HepG2 (cell line): Measurements from ENCODE around the gene MEGF11. TPM values are rescaled to one million over a fixed set of nuclear protein-coding genes. Genes with fewer than 3 reads are reported as not detected.
"Not testable (repeated sequence)": the region's sequence is repeated elsewhere in the genome, so short reads cannot be mapped to it uniquely, and the experiment has no call there.

Experiments
- ATAC-seq: fragments of 200-7000 bp; cut with Tn5 transposase; 3 replicates; pipeline ENCODE4 v1.9.1; 2020; ENCODE audit warnings: mild to moderate bottlenecking, moderate library complexity
- BruUV-seq: library from RNA; stranded (reverse); fragments of 400-500 nt; replicated peaks from 2 replicates; lab custom pipeline; 2021; lab: Mats Ljungman, UMichigan
- CTCF ChIA-PET: fragments of 300-600 bp; formaldehyde crosslinking; extraction: SDS; loops from one replicate; lab custom pipeline; 2021; ENCODE audit warnings: low total read pairs, inconsistent platforms, low intra/inter-chr PET ratio; lab: Yijun Ruan, JAX
- POLR2A ChIA-PET: fragments of 350-600 bp; sonication (Branson Sonifier 250); formaldehyde crosslinking; loops from one replicate; lab custom pipeline; 2020; ENCODE audit warnings: antibody characterized with exemption, inconsistent platforms; lab: Yijun Ruan, JAX
- DNase-seq: peaks from one replicate; pipeline ENCODE4 v3.0.0-alpha.2; 2015; ENCODE audit warnings: low spot score
- FAIRE-seq: peaks from 3 replicates; lab custom pipeline; 2011; peaks lifted over from hg19 to GRCh38; lab: Jason Lieb, UNC
- H2AFZ ChIP-seq: one replicate; pipeline ENCODE4 v1.6.1; 2011; ENCODE audit warnings: low read length, inconsistent platforms
- H3K27ac ChIP-seq: fragments of 300-600 bp; 3 replicates; pipeline ENCODE4 v1.8.0; 2011; ENCODE audit warnings: mixed run types, mild to moderate bottlenecking, mixed read lengths, low read length, inconsistent platforms; ENCODE audit not compliant: insufficient read depth; ENCODE audit errors: extremely low read length
- H3K27me3 ChIP-seq, 2 experiments: fragments of 200-600 bp in 1 of 2; 2 replicates in 1 of 2; 3 replicates in 1 of 2; pipeline versions ENCODE4 v1.6.0 to v1.8.0; 2011; ENCODE audit warnings: low read length in 2 of 2, mild to moderate bottlenecking in 2 of 2, moderate library complexity in 2 of 2, inconsistent platforms in 1 of 2; ENCODE audit not compliant: insufficient read depth in 2 of 2, control insufficient read depth in 1 of 2
- H3K36me3 ChIP-seq, 2 experiments: fragments of 200-600 bp in 1 of 2; replicated peaks in 1 of 2; 2 replicates in 1 of 2; 3 replicates in 1 of 2; pipeline versions ENCODE4 v1.5.1 to v1.8.0; 2011; ENCODE audit warnings: low read length in 2 of 2, inconsistent platforms in 1 of 2; ENCODE audit not compliant: insufficient read depth in 2 of 2, control insufficient read depth in 1 of 2
- H3K4me1 ChIP-seq: 2 replicates; pipeline ENCODE4 v1.5.1; 2012; ENCODE audit warnings: low read length, inconsistent platforms; ENCODE audit not compliant: insufficient read depth
- H3K4me2 ChIP-seq: 2 replicates; pipeline ENCODE4 v1.6.0; 2011; ENCODE audit warnings: low read depth, low read length, inconsistent platforms
- H3K4me3 ChIP-seq, 3 experiments: fragments of 200-600 bp in 1 of 3; sonication (generic), shearing (Covaris generic) in 1 of 3; replicated peaks in 1 of 3; 2 replicates each; pipeline ENCODE4 v1.5.1; 2011 to 2016; ENCODE audit warnings: low read length in 3 of 3, inconsistent platforms in 2 of 3, low read depth in 2 of 3, mild to moderate bottlenecking in 2 of 3, control low read depth in 1 of 3, mixed read lengths in 1 of 3; ENCODE audit not compliant: insufficient read depth in 1 of 3
- H3K79me2 ChIP-seq: one replicate; pipeline ENCODE4 v1.6.1; 2011; ENCODE audit warnings: low read length, inconsistent platforms; ENCODE audit not compliant: insufficient read depth
- H3K9ac ChIP-seq: 2 replicates; pipeline ENCODE4 v1.6.0; 2011; ENCODE audit warnings: mild to moderate bottlenecking, low read depth, low read length, inconsistent platforms; ENCODE audit not compliant: insufficient read depth
- H3K9me3 ChIP-seq: 2 replicates; pipeline ENCODE4 v1.5.1; 2012; ENCODE audit warnings: mild to moderate bottlenecking, low read length
- H4K20me1 ChIP-seq: 2 replicates; pipeline ENCODE4 v1.6.0; 2011; ENCODE audit warnings: inconsistent platforms, mild to moderate bottlenecking, low read length, moderate library complexity; ENCODE audit not compliant: insufficient read depth
- NCOR1 ChIP-seq: fragments of 200-600 bp; sonication (generic); IDR thresholded peaks from 2 replicates; pipeline ENCODE4 v1.7.0; 2017; ENCODE audit warnings: antibody characterized with exemption, low read length, borderline replicate concordance
- ZNF263 ChIP-seq: sonication (generic); formaldehyde crosslinking; IDR thresholded peaks from 2 replicates; pipeline ENCODE4 v1.4.0; 2020; ENCODE audit warnings: missing genetic modification reagents
- WGBS: methylation state at CpG from one replicate; pipeline ENCODE4 v1.1.6; 2017; ENCODE audit warnings: low lambda C conversion rate; 5-methylcytosine and 5-hydroxymethylcytosine counted together
- in situ Hi-C: cut with HindIII; loops from 2 replicates; pipeline ENCODE4 v1.10.0; 2017; ENCODE audit warnings: low pct_unique_long_range_greater_than_20kb; ENCODE audit not compliant: extremely low pct_ligation_motif_present
- intact Hi-C: fragments of 100-400 bp; cut with micrococcal nuclease; formaldehyde crosslinking; loops from one replicate; pipeline ENCODE4 v1.10.0; 2022; ENCODE audit not compliant: unreplicated experiment
- polyA plus RNA-seq, 8 experiments: library from polyadenylated mRNA; depleted of rRNA in 3 of 8; stranded (reverse) in 7 of 8; unstranded in 1 of 8; fragments of >200 nt; fragmentation: Illumina TruSeq in 4 of 8; extraction: Trizol in 4 of 8; gene quantifications; 2 replicates each; pipeline versions ENCODE4 v1.2.1 to v1.2.3, GENCODE V29; 2011 to 2016; ENCODE audit warnings: low read depth in 4 of 8, missing spikeins in 1 of 8, mixed read lengths in 1 of 8; ENCODE audit not compliant: insufficient read depth in 1 of 8
- total RNA-seq, 5 experiments: library from RNA; depleted of rRNA; stranded (reverse); fragments of >200 nt; fragmentation: Illumina TruSeq; extraction: Trizol; gene quantifications; 2 replicates each; pipeline ENCODE4 v1.2.3, GENCODE V29; 2016; ENCODE audit warnings: low read depth in 1 of 5

The MEGF11 gene
- total and polyA plus RNA-seq, 2 of the 13 experiments (the other 11 are each of a cell fraction or from before 2014, with no cell fraction given), result not detected

DNA sequence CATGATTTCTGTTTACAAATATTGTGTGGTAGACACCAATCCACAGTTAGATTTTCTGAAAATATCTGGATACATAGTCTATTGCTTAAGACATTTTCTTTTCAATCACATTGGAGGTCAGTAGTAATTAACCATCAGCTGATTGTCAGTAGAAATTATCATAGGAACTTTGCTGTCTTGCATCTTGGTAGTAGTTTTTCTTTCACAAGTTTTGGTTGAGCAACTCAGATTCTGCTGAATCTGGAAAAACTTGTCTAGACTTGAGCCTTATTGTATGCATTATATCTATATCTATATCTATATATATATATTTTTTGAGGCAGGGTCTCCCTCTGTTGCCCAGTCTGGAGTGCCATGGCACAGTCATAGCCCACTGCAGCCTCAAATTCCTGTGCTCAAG is 380.3 kb downstream of the MEGF11 start:
- no TSS peak for BruUV-seq
- TF ChIP-seq ZNF263 (CRISPR knock-in tag), result no peak
- no peak for TF ChIP-seq NCOR1
- Histone ChIP-seq H3K4me3 (no peak overlapping the region), H4K20me1 (peaks cover 29% of the 10 kb centered on the region), H3K4me1 (peaks cover 27% of the 10 kb centered on the region), H3K36me3 (peaks cover 4 to 33% of the 10 kb centered on the region in 2 experiments; a peak in 4 of 5 replicates), H3K4me2 (no peak overlapping the region), H2AFZ (no peak overlapping the region), H3K79me2 (peaks cover 79% of the 10 kb centered on the region), H3K27ac (no peak overlapping the region), H3K27me3 (no peaks in the 10 kb centered on the region; a peak in 1 of 5 replicates), H3K9me3 (no peaks in the 10 kb centered on the region), H3K9ac (no peak overlapping the region)
- in situ Hi-C loops, result loop anchor here (25.0 kb wide), 1 partner anchor 236 kb away; no protein-coding TSS in a partner anchor
- intact Hi-C loops, result no loop called here
- ChIA-PET POLR2A (no interaction called here), CTCF (no interaction called here)
- ATAC-seq (no peak), FAIRE-seq (no peak), DNase-seq (no peak)

DNA sequence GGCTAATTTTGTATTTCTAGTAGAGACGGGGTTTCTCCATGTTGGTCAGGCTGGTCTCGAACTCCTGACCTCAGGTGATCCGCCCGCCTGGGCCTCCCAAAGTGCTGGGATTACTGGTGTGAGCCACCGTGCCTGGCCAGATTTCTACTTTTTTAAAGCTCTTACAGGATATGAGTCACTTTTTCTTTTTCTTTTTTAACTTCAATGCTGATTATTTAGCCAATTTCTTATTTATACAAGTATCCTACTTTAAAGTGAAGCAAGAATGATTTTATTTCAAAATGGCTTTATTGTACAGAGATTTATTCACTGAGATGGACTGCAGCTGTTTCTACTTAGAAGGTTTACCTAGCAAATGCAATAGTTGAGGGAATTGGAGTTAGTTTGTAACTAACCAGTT is 381.0 kb downstream of the MEGF11 start:
- not testable (repeated sequence) for BruUV-seq

DNA sequence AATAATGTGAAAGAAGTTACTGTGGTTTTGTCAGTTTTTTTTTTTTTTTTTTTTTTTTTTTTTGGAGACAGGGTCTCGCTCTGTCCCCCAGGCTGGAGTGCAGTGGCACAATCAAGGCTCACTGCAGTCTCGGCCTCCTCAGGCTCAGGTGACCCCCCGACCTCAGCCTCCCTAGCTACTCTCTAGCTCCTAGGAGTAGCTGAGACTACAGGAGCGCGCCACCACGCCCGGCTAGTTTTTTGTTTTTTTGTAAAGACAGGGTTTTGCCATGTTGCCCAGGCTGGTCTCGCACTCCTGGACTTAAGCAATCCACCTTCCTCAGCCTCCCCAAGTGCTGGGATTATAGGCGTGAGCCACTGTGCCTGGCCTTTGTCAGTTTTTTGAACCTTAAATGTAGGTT is 381.7 kb downstream of the MEGF11 start:
- not testable (repeated sequence) for FAIRE-seq
- peaks cover 74% of the 10 kb centered on the region for H3K79me2 ChIP-seq

More for the DNA sequence above, 381.0 kb downstream of the MEGF11 start:
- H3K27me3 ChIP-seq, H3K9ac ChIP-seq, ATAC-seq, POLR2A ChIA-PET, FAIRE-seq, H3K4me2 ChIP-seq, H2AFZ ChIP-seq, intact Hi-C loops, H3K27ac ChIP-seq, DNase-seq, CTCF ChIA-PET, H3K4me3 ChIP-seq, H3K9me3 ChIP-seq: not testable (repeated sequence)
- Histone ChIP-seq H3K79me2 (peaks cover 79% of the 10 kb centered on the region), H3K4me1 (peaks cover 34% of the 10 kb centered on the region), H3K36me3 (peaks cover 2 to 27% of the 10 kb centered on the region in 2 experiments; a peak in 4 of 5 replicates), H4K20me1 (peaks cover 29% of the 10 kb centered on the region)
- WGBS, result 97% methylated on average over 5 of the region's 5 CpGs
- in situ Hi-C loops, result loop anchor here (25.0 kb wide), 1 partner anchor 235 kb away; no protein-coding TSS in a partner anchor

More for the DNA sequence above, 381.7 kb downstream of the MEGF11 start:
- H2AFZ ChIP-seq, intact Hi-C loops, H3K27me3 ChIP-seq, BruUV-seq, H3K27ac ChIP-seq, ATAC-seq, H3K9me3 ChIP-seq, CTCF ChIA-PET, DNase-seq: not testable (repeated sequence)
- peak overlapping the region in 1 of 3 experiments; percentile 68; a peak in 3 of 6 replicates for H3K4me3 ChIP-seq
- peaks cover 41% of the 10 kb centered on the region for H3K4me1 ChIP-seq
- peak overlapping the region; percentile 69 for H3K4me2 ChIP-seq
- peaks cover 29% of the 10 kb centered on the region for H4K20me1 ChIP-seq
- WGBS, result 86% methylated on average over 9 of the region's 9 CpGs
- H3K9ac ChIP-seq, result peak overlapping the region; percentile 90; the same call in 1 of the 2 replicates
- in situ Hi-C loops, result loop anchor here (25.0 kb wide), 1 partner anchor 235 kb away; no protein-coding TSS in a partner anchor
- POLR2A ChIA-PET, result interaction anchor here (4.2 kb wide), 2 partner anchors 39 to 261 kb away, joined by 27 to 34 read pairs; partner anchors contain the start of gene INTS14
- peaks cover 2 to 20% of the 10 kb centered on the region in 2 experiments; a peak in 4 of 5 replicates for H3K36me3 ChIP-seq
